ENCODE results near the gene P3R3URF. TPM values are rescaled to one million over a fixed set of nuclear protein-coding genes. Genes with fewer than 3 reads are reported as not detected.

Gene P3R3URF
- total RNA-seq, 1 donor from 2014 or later, result not detected

DNA sequence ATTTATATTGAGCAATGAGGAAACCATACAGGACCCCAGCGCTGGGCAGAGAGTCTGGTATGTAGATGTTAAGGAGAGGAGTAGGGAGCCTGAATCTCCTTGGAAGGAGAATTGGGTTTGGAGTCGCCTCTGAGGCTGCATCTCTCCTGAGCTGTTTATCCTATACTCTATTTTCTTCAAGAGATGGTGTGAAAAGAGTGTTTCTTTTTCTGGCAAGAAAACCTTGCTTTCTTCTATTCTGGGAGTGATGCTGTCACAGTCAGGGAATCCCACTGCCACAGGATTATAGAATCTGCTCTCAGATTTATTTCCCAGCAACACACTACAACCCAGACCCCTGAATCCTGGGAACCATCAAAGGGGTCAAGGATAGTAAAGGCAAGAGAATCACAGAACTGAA is 30.1 kb upstream of the P3R3URF start:
- Histone ChIP-seq H3K4me1 (ENCODE audit: insufficient read depth, low read length) (peaks cover 5% of the 10 kb centered on the region), H3K79me2 (ENCODE audit: insufficient read depth, low read length) (no peaks in the 10 kb centered on the region), H3K9me3 (ENCODE audit: insufficient read depth, low read depth, low read length) (no peaks in the 10 kb centered on the region), H4K20me1 (ENCODE audit: insufficient read depth, low read length) (no peaks in the 10 kb centered on the region), H2AFZ (ENCODE audit: low read depth, low read length) (no peak overlapping the region), H3K27me3 (ENCODE audit: insufficient read depth, low read length) (no peaks in the 10 kb centered on the region), H3K4me3 (ENCODE audit: insufficient read depth, low read depth, low read length) (no peak overlapping the region), H3K36me3 (ENCODE audit: insufficient read depth, low read length) (no peaks in the 10 kb centered on the region), H3K9ac (ENCODE audit: low read length) (no peak overlapping the region), H3K4me2 (ENCODE audit: low read length) (no peak overlapping the region), H3K27ac (ENCODE audit: low read depth, low read length) (no peak overlapping the region)
- DNase-seq (ENCODE audit: low read depth), result no peak
- no peak for TF ChIP-seq EZH2 (IDR thresholded peaks at IDR 0.05; ENCODE audit: insufficient read depth, low read length)
- TF ChIP-seq, protein P1, sequence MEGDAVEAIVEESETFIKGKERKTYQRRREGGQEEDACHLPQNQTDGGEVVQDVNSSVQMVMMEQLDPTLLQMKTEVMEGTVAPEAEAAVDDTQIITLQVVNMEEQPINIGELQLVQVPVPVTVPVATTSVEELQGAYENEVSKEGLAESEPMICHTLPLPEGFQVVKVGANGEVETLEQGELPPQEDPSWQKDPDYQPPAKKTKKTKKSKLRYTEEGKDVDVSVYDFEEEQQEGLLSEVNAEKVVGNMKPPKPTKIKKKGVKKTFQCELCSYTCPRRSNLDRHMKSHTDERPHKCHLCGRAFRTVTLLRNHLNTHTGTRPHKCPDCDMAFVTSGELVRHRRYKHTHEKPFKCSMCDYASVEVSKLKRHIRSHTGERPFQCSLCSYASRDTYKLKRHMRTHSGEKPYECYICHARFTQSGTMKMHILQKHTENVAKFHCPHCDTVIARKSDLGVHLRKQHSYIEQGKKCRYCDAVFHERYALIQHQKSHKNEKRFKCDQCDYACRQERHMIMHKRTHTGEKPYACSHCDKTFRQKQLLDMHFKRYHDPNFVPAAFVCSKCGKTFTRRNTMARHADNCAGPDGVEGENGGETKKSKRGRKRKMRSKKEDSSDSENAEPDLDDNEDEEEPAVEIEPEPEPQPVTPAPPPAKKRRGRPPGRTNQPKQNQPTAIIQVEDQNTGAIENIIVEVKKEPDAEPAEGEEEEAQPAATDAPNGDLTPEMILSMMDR (IDR thresholded peaks at IDR 0.05; ENCODE audit: insufficient read depth, low read depth, low read length), result no peak
- Mint-ChIP-seq H3K36me3 (ENCODE audit: low read depth, unreplicated experiment) (no peaks in the 10 kb centered on the region), H3K27ac (ENCODE audit: unreplicated experiment) (no peak overlapping the region), H3K4me3 (ENCODE audit: unreplicated experiment) (no peak overlapping the region), H3K27me3 (ENCODE audit: low read depth, unreplicated experiment) (peaks cover 2% of the 10 kb centered on the region), H3K4me1 (ENCODE audit: low read depth, unreplicated experiment) (no peaks in the 10 kb centered on the region), H3K9me3 (ENCODE audit: unreplicated experiment) (no peaks in the 10 kb centered on the region)
- FAIRE-seq, result no peak

DNA sequence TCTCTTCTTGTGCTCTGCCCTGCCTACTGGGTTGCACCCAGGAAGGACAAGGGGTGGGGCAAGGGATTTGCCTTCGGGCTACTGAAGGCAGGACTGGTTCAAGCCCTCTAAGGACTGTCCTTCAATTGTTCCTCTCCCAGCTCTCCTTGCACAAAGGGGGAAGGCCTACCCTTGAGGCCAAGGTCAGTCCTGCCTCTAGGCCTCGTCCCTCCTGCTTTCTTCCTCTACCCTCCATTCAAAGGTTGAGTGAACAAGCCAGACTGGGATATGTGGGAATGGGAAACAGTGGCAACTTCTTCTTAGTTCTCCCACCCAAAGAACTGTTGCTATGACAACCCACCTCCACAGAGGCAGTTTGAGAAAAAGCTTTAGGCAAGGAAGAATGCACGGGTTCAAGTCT is 29.5 kb upstream of the P3R3URF start:
- Histone ChIP-seq H3K4me3 (ENCODE audit: insufficient read depth, low read depth, low read length) (no peak overlapping the region), H3K4me2 (ENCODE audit: low read length) (no peak overlapping the region), H3K9ac (ENCODE audit: low read length) (no peak overlapping the region), H2AFZ (ENCODE audit: low read depth, low read length) (no peak overlapping the region), H3K4me1 (ENCODE audit: insufficient read depth, low read length) (peaks cover 5% of the 10 kb centered on the region), H3K36me3 (ENCODE audit: insufficient read depth, low read length) (no peaks in the 10 kb centered on the region), H3K27ac (ENCODE audit: low read depth, low read length) (no peak overlapping the region), H3K9me3 (ENCODE audit: insufficient read depth, low read depth, low read length) (no peaks in the 10 kb centered on the region), H3K27me3 (ENCODE audit: insufficient read depth, low read length) (no peaks in the 10 kb centered on the region), H4K20me1 (ENCODE audit: insufficient read depth, low read length) (no peaks in the 10 kb centered on the region), H3K79me2 (ENCODE audit: insufficient read depth, low read length) (no peaks in the 10 kb centered on the region)
- peaks cover 2% of the 10 kb centered on the region for H3K27me3 Mint-ChIP-seq (ENCODE audit: low read depth, unreplicated experiment)
- no peaks in the 10 kb centered on the region for H3K36me3 Mint-ChIP-seq (ENCODE audit: low read depth, unreplicated experiment)
- DNase-seq (ENCODE audit: low read depth), result no peak
- H3K4me1 Mint-ChIP-seq (ENCODE audit: low read depth, unreplicated experiment), result no peaks in the 10 kb centered on the region
- no peaks in the 10 kb centered on the region for H3K9me3 Mint-ChIP-seq (ENCODE audit: unreplicated experiment)
- no peak for FAIRE-seq
- H3K4me3 Mint-ChIP-seq (ENCODE audit: unreplicated experiment), result no peak overlapping the region
- no peak overlapping the region for H3K27ac Mint-ChIP-seq (ENCODE audit: unreplicated experiment)
- TF ChIP-seq, protein P1 (IDR thresholded peaks at IDR 0.05; ENCODE audit: insufficient read depth, low read depth, low read length), result no peak
- no peak for TF ChIP-seq EZH2 (IDR thresholded peaks at IDR 0.05; ENCODE audit: insufficient read depth, low read length)

DNA sequence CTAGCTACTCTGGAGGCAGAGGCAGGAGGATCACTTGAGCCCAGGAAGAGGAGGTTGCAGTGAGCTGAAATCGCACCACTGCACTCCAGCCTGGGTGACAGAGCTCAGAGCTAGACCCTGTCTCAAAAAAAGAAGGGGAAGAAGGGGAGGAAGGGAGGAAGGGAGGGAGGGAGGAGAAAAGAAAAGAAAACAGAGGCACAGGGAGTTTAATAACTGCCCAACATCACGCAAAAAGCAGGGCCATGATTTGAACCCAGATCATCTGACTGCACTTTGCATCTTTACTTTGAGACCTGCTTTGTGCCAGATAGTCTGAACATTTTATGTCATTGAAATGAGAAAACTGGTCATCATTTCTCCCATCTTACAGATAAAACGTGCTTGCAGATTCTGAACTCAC is 28.9 kb upstream of the P3R3URF start:
- Mint-ChIP-seq H3K36me3 (ENCODE audit: low read depth, unreplicated experiment) (no peaks in the 10 kb centered on the region), H3K4me1 (ENCODE audit: low read depth, unreplicated experiment) (no peaks in the 10 kb centered on the region), H3K27me3 (ENCODE audit: low read depth, unreplicated experiment) (peaks cover 2% of the 10 kb centered on the region), H3K27ac (ENCODE audit: unreplicated experiment) (no peak overlapping the region), H3K9me3 (ENCODE audit: unreplicated experiment) (no peaks in the 10 kb centered on the region), H3K4me3 (ENCODE audit: unreplicated experiment) (no peak overlapping the region)
- Histone ChIP-seq H3K27ac (ENCODE audit: low read depth, low read length) (no peak overlapping the region), H3K9ac (ENCODE audit: low read length) (no peak overlapping the region), H3K4me1 (ENCODE audit: insufficient read depth, low read length) (peaks cover 5% of the 10 kb centered on the region), H3K4me2 (ENCODE audit: low read length) (no peak overlapping the region), H3K27me3 (ENCODE audit: insufficient read depth, low read length) (no peaks in the 10 kb centered on the region), H3K36me3 (ENCODE audit: insufficient read depth, low read length) (no peaks in the 10 kb centered on the region), H4K20me1 (ENCODE audit: insufficient read depth, low read length) (no peaks in the 10 kb centered on the region), H3K9me3 (ENCODE audit: insufficient read depth, low read depth, low read length) (no peaks in the 10 kb centered on the region), H3K4me3 (ENCODE audit: insufficient read depth, low read depth, low read length) (no peak overlapping the region), H2AFZ (ENCODE audit: low read depth, low read length) (no peak overlapping the region), H3K79me2 (ENCODE audit: insufficient read depth, low read length) (no peaks in the 10 kb centered on the region)
- DNase-seq (ENCODE audit: low read depth) (no peak), FAIRE-seq (no peak)
- no peak for TF ChIP-seq EZH2 (IDR thresholded peaks at IDR 0.05; ENCODE audit: insufficient read depth, low read length)
- TF ChIP-seq, protein P1 (IDR thresholded peaks at IDR 0.05; ENCODE audit: insufficient read depth, low read depth, low read length), result no peak
